Ishikawa (cell line): ENCODE results near the gene SPEM2.

ENCODE experiments used
- CREB1 ChIP-seq: IDR thresholded peaks from 2 replicates; pipeline ENCODE4 v1.6.1; 2012; ENCODE audit warnings: low read depth
- EGR1 ChIP-seq: IDR thresholded peaks from 2 replicates; pipeline ENCODE4 v1.6.1; 2012
- EP300 ChIP-seq: IDR thresholded peaks from 2 replicates; pipeline ENCODE4 v1.6.1; 2012; ENCODE audit warnings: borderline replicate concordance
- MAX ChIP-seq: IDR thresholded peaks from 2 replicates; pipeline ENCODE4 v1.6.1; 2012
- RAD21 ChIP-seq: IDR thresholded peaks from 2 replicates; pipeline ENCODE4 v1.6.1; 2012; ENCODE audit warnings: low read depth
- TAF1 ChIP-seq: IDR thresholded peaks from 2 replicates; pipeline ENCODE4 v1.6.1; 2012; ENCODE audit warnings: low read depth, mild to moderate bottlenecking
- TEAD4 ChIP-seq: IDR thresholded peaks from 2 replicates; pipeline ENCODE4 v1.6.1; 2012
- YY1 ChIP-seq: IDR thresholded peaks from 2 replicates; pipeline ENCODE4 v1.6.1; 2012; ENCODE audit warnings: low read depth
- ZBTB7A ChIP-seq: IDR thresholded peaks from 2 replicates; pipeline ENCODE4 v1.6.1; 2012; ENCODE audit warnings: low read depth
- TF ChIP-seq, protein P1 (sequence below): IDR thresholded peaks from 2 replicates; pipeline ENCODE4 v1.6.1; 2012; ENCODE audit warnings: low read depth, mild to moderate bottlenecking

GRCh38 chr17:7423679-7424078, 1.7 kb upstream of the SPEM2 start:
- TF ChIP-seq, protein P1, sequence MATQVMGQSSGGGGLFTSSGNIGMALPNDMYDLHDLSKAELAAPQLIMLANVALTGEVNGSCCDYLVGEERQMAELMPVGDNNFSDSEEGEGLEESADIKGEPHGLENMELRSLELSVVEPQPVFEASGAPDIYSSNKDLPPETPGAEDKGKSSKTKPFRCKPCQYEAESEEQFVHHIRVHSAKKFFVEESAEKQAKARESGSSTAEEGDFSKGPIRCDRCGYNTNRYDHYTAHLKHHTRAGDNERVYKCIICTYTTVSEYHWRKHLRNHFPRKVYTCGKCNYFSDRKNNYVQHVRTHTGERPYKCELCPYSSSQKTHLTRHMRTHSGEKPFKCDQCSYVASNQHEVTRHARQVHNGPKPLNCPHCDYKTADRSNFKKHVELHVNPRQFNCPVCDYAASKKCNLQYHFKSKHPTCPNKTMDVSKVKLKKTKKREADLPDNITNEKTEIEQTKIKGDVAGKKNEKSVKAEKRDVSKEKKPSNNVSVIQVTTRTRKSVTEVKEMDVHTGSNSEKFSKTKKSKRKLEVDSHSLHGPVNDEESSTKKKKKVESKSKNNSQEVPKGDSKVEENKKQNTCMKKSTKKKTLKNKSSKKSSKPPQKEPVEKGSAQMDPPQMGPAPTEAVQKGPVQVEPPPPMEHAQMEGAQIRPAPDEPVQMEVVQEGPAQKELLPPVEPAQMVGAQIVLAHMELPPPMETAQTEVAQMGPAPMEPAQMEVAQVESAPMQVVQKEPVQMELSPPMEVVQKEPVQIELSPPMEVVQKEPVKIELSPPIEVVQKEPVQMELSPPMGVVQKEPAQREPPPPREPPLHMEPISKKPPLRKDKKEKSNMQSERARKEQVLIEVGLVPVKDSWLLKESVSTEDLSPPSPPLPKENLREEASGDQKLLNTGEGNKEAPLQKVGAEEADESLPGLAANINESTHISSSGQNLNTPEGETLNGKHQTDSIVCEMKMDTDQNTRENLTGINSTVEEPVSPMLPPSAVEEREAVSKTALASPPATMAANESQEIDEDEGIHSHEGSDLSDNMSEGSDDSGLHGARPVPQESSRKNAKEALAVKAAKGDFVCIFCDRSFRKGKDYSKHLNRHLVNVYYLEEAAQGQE, result no peak
- TF ChIP-seq TEAD4, result no peak
- TF ChIP-seq MAX, result no peak
- TF ChIP-seq EP300, result no peak
- TF ChIP-seq CREB1, result no peak
- no peak for TF ChIP-seq YY1
- TF ChIP-seq ZBTB7A, result no peak
- no peak for TF ChIP-seq EGR1
- no peak for TF ChIP-seq RAD21
- no peak for TF ChIP-seq TAF1
